ENCODE data around the gene PRICKLE4.

Gene PRICKLE4

GRCh38 chr6:41783106-41783780 is 2.7 kb downstream of the PRICKLE4 start:
- Histone ChIP-seq H3K36me3 (ENCODE audit: insufficient read depth, low read length) (no peaks in the 10 kb centered on the region), H4K20me1 (ENCODE audit: insufficient read depth, low read length, poor library complexity, severe bottlenecking) (peaks cover 17% of the 10 kb centered on the region), H3K27me3 (ENCODE audit: insufficient read depth, low read length, poor library complexity, severe bottlenecking) (no peaks in the 10 kb centered on the region), H3K9me2 (replicated peaks; ENCODE audit: low read depth, low read length) (no peaks in the 10 kb centered on the region), H3K4me1 (ENCODE audit: insufficient read depth, low read length, poor library complexity, severe bottlenecking) (peaks cover 31% of the 10 kb centered on the region), H3K9ac (ENCODE audit: low read depth, low read length, poor library complexity, severe bottlenecking) (no peak overlapping the region), H3K4me2 (ENCODE audit: low read depth, low read length, poor library complexity, severe bottlenecking) (no peak overlapping the region), H2AFZ (ENCODE audit: low read length) (no peak overlapping the region), H3K79me2 (ENCODE audit: insufficient read depth, low read length) (peaks cover 30% of the 10 kb centered on the region), H3K9me3 (ENCODE audit: insufficient read depth, low read depth, low read length) (no peaks in the 10 kb centered on the region), H3F3A (ENCODE audit: low read depth) (no peaks in the 10 kb centered on the region), H3K4me3 (ENCODE audit: low read length, poor library complexity, severe bottlenecking) (no peak overlapping the region)
- TF ChIP-seq CTCF (conservative IDR thresholded peaks at IDR 0.05; ENCODE audit: low read length) (no peak), EZH2phosphoT487 (IDR thresholded peaks at IDR 0.05; ENCODE audit: borderline replicate concordance) (no peak)

- H3K4me3 ChIP-seq (ENCODE audit: low read length, poor library complexity, severe bottlenecking), result no peak overlapping the region
- peaks cover 35% of the 10 kb centered on the region for H3K79me2 ChIP-seq (ENCODE audit: insufficient read depth, low read length)
- TF ChIP-seq EZH2phosphoT487 (IDR thresholded peaks at IDR 0.05; ENCODE audit: borderline replicate concordance), result no peak
- TF ChIP-seq CTCF (conservative IDR thresholded peaks at IDR 0.05; ENCODE audit: low read length), result no peak
- no peaks in the 10 kb centered on the region for H3K9me2 ChIP-seq (replicated peaks; ENCODE audit: low read depth, low read length)
- H3K9me3 ChIP-seq (ENCODE audit: insufficient read depth, low read depth, low read length), result no peaks in the 10 kb centered on the region
- peaks cover 19% of the 10 kb centered on the region for H4K20me1 ChIP-seq (ENCODE audit: insufficient read depth, low read length, poor library complexity, severe bottlenecking)
- no peaks in the 10 kb centered on the region for H3F3A ChIP-seq (ENCODE audit: low read depth)
- peaks cover 30% of the 10 kb centered on the region for H3K4me1 ChIP-seq (ENCODE audit: insufficient read depth, low read length, poor library complexity, severe bottlenecking)
- no peak overlapping the region for H3K4me2 ChIP-seq (ENCODE audit: low read depth, low read length, poor library complexity, severe bottlenecking)
- H2AFZ ChIP-seq (ENCODE audit: low read length), result no peak overlapping the region
- no peak overlapping the region for H3K9ac ChIP-seq (ENCODE audit: low read depth, low read length, poor library complexity, severe bottlenecking)
- H3K36me3 ChIP-seq (ENCODE audit: insufficient read depth, low read length), result peaks cover 4% of the 10 kb centered on the region; the same call in 1 of the 2 replicates
- no peaks in the 10 kb centered on the region for H3K27me3 ChIP-seq (ENCODE audit: insufficient read depth, low read length, poor library complexity, severe bottlenecking)
Measured at GRCh38 chr6:41784581-41785171, 4.1 kb downstream of the PRICKLE4 start.

GRCh38 chr6:41785254-41785653 is 4.7 kb downstream of the PRICKLE4 start:
- H3K9me3 ChIP-seq (ENCODE audit: insufficient read depth, low read depth, low read length), result no peaks in the 10 kb centered on the region
- peak overlapping the region; percentile 94 for H3K4me2 ChIP-seq (ENCODE audit: low read depth, low read length, poor library complexity, severe bottlenecking)
- H3K79me2 ChIP-seq (ENCODE audit: insufficient read depth, low read length), result peaks cover 41% of the 10 kb centered on the region
- no peak for TF ChIP-seq CTCF (conservative IDR thresholded peaks at IDR 0.05; ENCODE audit: low read length)
- TF ChIP-seq EZH2phosphoT487 (IDR thresholded peaks at IDR 0.05; ENCODE audit: borderline replicate concordance), result no peak
- H4K20me1 ChIP-seq (ENCODE audit: insufficient read depth, low read length, poor library complexity, severe bottlenecking), result peaks cover 24% of the 10 kb centered on the region
- no peaks in the 10 kb centered on the region for H3F3A ChIP-seq (ENCODE audit: low read depth)
- H3K4me1 ChIP-seq (ENCODE audit: insufficient read depth, low read length, poor library complexity, severe bottlenecking), result peaks cover 35% of the 10 kb centered on the region
- H3K4me3 ChIP-seq (ENCODE audit: low read length, poor library complexity, severe bottlenecking), result peak overlapping the region; percentile 92
- H3K9me2 ChIP-seq (replicated peaks; ENCODE audit: low read depth, low read length), result no peaks in the 10 kb centered on the region
- peak overlapping the region; percentile 86 for H3K9ac ChIP-seq (ENCODE audit: low read depth, low read length, poor library complexity, severe bottlenecking)
- no peak overlapping the region for H2AFZ ChIP-seq (ENCODE audit: low read length)
- H3K36me3 ChIP-seq (ENCODE audit: insufficient read depth, low read length), result peaks cover 9% of the 10 kb centered on the region
- H3K27me3 ChIP-seq (ENCODE audit: insufficient read depth, low read length, poor library complexity, severe bottlenecking), result no peaks in the 10 kb centered on the region
